ENCODE results near the gene NEDD4L. TPM values are rescaled to one million over a fixed set of nuclear protein-coding genes. Genes with fewer than 3 reads are reported as not detected.

Gene NEDD4L
- polyA plus RNA-seq, 1 of the 3 experiments (the other 2 are of a cell fraction), result 13.2 TPM

DNA sequence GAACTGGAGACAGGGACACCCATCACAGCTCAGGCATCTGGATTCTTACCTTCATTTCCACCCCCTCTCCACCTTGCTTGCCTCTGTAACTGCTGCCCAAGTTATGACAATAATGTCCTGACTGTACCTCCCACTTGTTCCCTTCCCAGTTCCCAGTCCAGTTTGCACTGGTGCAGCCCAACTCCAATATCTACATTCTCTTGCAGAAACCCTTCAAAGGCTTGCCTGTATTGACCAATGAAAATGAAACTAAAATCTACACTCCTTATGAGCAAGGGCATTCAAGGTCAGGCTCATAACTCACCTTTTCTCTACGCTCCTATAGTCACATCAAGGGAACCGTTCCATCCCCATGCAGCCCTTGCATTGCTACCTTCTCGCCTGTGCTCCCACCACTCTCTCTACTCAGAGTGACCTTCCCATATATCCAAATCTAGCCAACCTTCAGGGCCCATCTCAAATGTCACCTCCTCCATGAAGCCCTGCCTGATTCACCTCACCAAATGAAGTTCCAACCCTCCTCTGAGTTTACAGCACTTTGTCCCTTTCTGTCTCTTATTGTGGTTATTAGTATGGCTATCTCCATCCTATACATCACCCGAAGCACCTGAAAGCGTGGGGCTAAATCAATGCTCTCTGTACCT, 365.9 kb downstream of the NEDD4L start:
- Histone ChIP-seq H3K4me1 (ENCODE audit: control insufficient read depth in 1 of 2, insufficient read depth in 2 of 2, low read depth in 1 of 2, low read length in 1 of 2) (no peaks in the 10 kb centered on the region), H3K36me3 (replicated peaks in 1 of 2; ENCODE audit: control insufficient read depth in 1 of 2, insufficient read depth in 2 of 2, low read length in 1 of 2) (no peaks in the 10 kb centered on the region), H3K4me2 (no peak overlapping the region), H3K9ac (no peak overlapping the region), H3K9me2 (no peaks in the 10 kb centered on the region), H2AFZ (ENCODE audit: low read depth) (no peak overlapping the region), H3K9me3 (no peaks in the 10 kb centered on the region), H3K27me3 (ENCODE audit: insufficient read depth) (no peaks in the 10 kb centered on the region), H3F3A (replicated peaks; ENCODE audit: insufficient read depth) (no peaks in the 10 kb centered on the region), H3K4me3 (ENCODE audit: low read depth in 2 of 2, low read length in 1 of 2) (no peak overlapping the region), H4K20me1 (ENCODE audit: insufficient read depth) (no peaks in the 10 kb centered on the region), H3K79me2 (ENCODE audit: insufficient read depth) (no peaks in the 10 kb centered on the region), H3K27ac (ENCODE audit: low read depth in 2 of 2, low read length in 1 of 2) (no peak overlapping the region)
- 89% methylated on average over 5 of the region's 5 CpGs for WGBS (ENCODE audit: low lambda C conversion rate)
- ChIA-PET CTCF (no interaction called here), POLR2A (no interaction called here)
- TF ChIP-seq EZH2phosphoT487 (IDR thresholded peaks at IDR 0.05; ENCODE audit: borderline replicate concordance, low read depth) (no peak), RCOR1 (IDR thresholded peaks at IDR 0.05; ENCODE audit: low read length) (no peak), MEF2A (IDR thresholded peaks at IDR 0.05; ENCODE audit: borderline replicate concordance, low read depth) (no peak), ELF1 (IDR thresholded peaks at IDR 0.05) (no peak), ZBTB33 (IDR thresholded peaks at IDR 0.05; ENCODE audit: borderline replicate concordance, low read depth) (no peak)
- TF ChIP-seq, protein P1, sequence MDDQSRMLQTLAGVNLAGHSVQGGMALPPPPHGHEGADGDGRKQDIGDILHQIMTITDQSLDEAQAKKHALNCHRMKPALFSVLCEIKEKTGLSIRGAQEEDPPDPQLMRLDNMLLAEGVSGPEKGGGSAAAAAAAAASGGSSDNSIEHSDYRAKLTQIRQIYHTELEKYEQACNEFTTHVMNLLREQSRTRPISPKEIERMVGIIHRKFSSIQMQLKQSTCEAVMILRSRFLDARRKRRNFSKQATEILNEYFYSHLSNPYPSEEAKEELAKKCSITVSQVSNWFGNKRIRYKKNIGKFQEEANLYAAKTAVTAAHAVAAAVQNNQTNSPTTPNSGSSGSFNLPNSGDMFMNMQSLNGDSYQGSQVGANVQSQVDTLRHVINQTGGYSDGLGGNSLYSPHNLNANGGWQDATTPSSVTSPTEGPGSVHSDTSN (IDR thresholded peaks at IDR 0.05), result no peak
- no peak for DNase-seq

- Histone ChIP-seq H3K4me3 (ENCODE audit: low read depth in 2 of 2, low read length in 1 of 2) (no peak overlapping the region), H3K36me3 (replicated peaks in 1 of 2; ENCODE audit: control insufficient read depth in 1 of 2, insufficient read depth in 2 of 2, low read length in 1 of 2) (no peaks in the 10 kb centered on the region), H3K4me2 (no peak overlapping the region), H3K27me3 (ENCODE audit: insufficient read depth) (no peaks in the 10 kb centered on the region), H3K9me3 (no peaks in the 10 kb centered on the region), H3K9me2 (no peaks in the 10 kb centered on the region), H3K79me2 (ENCODE audit: insufficient read depth) (no peaks in the 10 kb centered on the region), H3K9ac (no peak overlapping the region), H3K27ac (ENCODE audit: low read depth in 2 of 2, low read length in 1 of 2) (no peak overlapping the region), H2AFZ (ENCODE audit: low read depth) (no peak overlapping the region), H4K20me1 (ENCODE audit: insufficient read depth) (no peaks in the 10 kb centered on the region), H3K4me1 (ENCODE audit: control insufficient read depth in 1 of 2, insufficient read depth in 2 of 2, low read depth in 1 of 2, low read length in 1 of 2) (no peaks in the 10 kb centered on the region), H3F3A (replicated peaks; ENCODE audit: insufficient read depth) (no peaks in the 10 kb centered on the region)
- CTCF ChIA-PET, result interaction anchor here (1.1 kb wide), 1 partner anchor 175 kb away, joined by 3 read pairs; no protein-coding TSS in a partner anchor
- no peak for DNase-seq
- POLR2A ChIA-PET, result no interaction called here
- WGBS (ENCODE audit: low lambda C conversion rate), result 63% methylated on average over 7 of the region's 7 CpGs
- TF ChIP-seq NRF1 (IDR thresholded peaks at IDR 0.05; ENCODE audit: low read depth, low read length), result no peak
- TF ChIP-seq, protein P2, sequence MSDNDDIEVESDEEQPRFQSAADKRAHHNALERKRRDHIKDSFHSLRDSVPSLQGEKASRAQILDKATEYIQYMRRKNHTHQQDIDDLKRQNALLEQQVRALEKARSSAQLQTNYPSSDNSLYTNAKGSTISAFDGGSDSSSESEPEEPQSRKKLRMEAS (IDR thresholded peaks at IDR 0.05; ENCODE audit: low read depth), result no peak
- no peak for TF ChIP-seq ZBTB33 (IDR thresholded peaks at IDR 0.05; ENCODE audit: borderline replicate concordance, low read depth)
- TF ChIP-seq RFX5 (IDR thresholded peaks at IDR 0.05; ENCODE audit: low read length), result no peak
- TF ChIP-seq TAF1 (IDR thresholded peaks at IDR 0.05; ENCODE audit: borderline replicate concordance, low read depth, low read length), result no peak
- no peak for TF ChIP-seq JUND (IDR thresholded peaks at IDR 0.05)
- no peak for TF ChIP-seq POLR2AphosphoS5 (IDR thresholded peaks at IDR 0.05; ENCODE audit: low read depth, low read length)
- TF ChIP-seq TCF12 (IDR thresholded peaks at IDR 0.05), result no peak
- no peak for TF ChIP-seq FOXJ3 (CRISPR knock-in tag; IDR thresholded peaks at IDR 0.05)
- TF ChIP-seq, protein P3, sequence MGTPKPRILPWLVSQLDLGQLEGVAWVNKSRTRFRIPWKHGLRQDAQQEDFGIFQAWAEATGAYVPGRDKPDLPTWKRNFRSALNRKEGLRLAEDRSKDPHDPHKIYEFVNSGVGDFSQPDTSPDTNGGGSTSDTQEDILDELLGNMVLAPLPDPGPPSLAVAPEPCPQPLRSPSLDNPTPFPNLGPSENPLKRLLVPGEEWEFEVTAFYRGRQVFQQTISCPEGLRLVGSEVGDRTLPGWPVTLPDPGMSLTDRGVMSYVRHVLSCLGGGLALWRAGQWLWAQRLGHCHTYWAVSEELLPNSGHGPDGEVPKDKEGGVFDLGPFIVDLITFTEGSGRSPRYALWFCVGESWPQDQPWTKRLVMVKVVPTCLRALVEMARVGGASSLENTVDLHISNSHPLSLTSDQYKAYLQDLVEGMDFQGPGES (IDR thresholded peaks at IDR 0.05; ENCODE audit: low read depth, low read length), result no peak
- no peak for TF ChIP-seq FOXM1 (IDR thresholded peaks at IDR 0.05; ENCODE audit: low read depth)
- TF ChIP-seq USF1 (IDR thresholded peaks at IDR 0.05; ENCODE audit: borderline replicate concordance, low read depth), result no peak
- TF ChIP-seq, protein P4, sequence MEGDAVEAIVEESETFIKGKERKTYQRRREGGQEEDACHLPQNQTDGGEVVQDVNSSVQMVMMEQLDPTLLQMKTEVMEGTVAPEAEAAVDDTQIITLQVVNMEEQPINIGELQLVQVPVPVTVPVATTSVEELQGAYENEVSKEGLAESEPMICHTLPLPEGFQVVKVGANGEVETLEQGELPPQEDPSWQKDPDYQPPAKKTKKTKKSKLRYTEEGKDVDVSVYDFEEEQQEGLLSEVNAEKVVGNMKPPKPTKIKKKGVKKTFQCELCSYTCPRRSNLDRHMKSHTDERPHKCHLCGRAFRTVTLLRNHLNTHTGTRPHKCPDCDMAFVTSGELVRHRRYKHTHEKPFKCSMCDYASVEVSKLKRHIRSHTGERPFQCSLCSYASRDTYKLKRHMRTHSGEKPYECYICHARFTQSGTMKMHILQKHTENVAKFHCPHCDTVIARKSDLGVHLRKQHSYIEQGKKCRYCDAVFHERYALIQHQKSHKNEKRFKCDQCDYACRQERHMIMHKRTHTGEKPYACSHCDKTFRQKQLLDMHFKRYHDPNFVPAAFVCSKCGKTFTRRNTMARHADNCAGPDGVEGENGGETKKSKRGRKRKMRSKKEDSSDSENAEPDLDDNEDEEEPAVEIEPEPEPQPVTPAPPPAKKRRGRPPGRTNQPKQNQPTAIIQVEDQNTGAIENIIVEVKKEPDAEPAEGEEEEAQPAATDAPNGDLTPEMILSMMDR (IDR thresholded peaks at IDR 0.05), result no peak
These were observed 367.3 kb downstream of the NEDD4L start for GRCh38 chr18:58411323-58411722.

Data from SK-N-SH (cell line).